GM21390 (cell line): ENCODE measurements around the gene AZU1.
"Not testable (repeated sequence)": the region's sequence is repeated elsewhere in the genome, so short reads cannot be mapped to it uniquely, and the experiment has no call there.

Experiments used
- ATAC-seq: cut with Tn5 transposase; IDR thresholded peaks from one replicate; pipeline ENCODE4 v1.9.1; 2021; ENCODE audit not compliant: unreplicated experiment

The AZU1 gene

DNA sequence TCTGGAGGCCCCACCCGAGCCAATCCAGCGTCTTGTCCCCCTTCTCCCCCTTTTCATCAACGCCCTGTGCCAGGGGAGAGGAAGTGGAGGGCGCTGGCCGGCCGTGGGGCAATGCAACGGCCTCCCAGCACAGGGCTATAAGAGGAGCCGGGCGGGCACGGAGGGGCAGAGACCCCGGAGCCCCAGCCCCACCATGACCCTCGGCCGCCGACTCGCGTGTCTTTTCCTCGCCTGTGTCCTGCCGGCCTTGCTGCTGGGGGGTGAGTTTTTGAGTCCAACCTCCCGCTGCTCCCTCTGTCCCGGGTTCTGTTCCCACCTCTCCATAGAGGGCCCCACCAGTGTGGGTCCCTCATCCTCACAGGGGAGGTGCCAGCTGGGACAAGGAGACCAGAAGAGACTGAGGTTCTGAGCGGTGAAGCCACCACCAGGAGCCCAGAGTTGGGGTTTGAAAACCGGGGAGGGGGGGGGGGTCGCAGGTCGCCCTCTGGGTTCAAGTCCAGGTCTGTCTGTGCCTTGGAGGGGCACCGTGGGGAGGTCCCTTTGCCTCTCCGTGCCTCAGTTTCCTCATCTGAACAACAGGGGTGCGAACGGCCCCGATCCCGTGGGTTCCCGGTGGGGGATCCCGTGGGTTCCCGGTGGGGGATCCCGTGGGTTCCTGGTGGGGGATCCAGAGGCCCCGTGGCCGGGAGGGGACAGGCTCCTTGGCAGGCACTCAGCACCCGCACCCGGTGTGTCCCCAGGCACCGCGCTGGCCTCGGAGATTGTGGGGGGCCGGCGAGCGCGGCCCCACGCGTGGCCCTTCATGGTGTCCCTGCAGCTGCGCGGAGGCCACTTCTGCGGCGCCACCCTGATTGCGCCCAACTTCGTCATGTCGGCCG, 24.7 kb downstream of the AZU1 start, which contains the start of gene ELANE:
ELANE (plus strand) TSS at position 168 of the 878 bp plus-strand sequence; CDS start at position 194, 26 bp downstream.
- no peak for ATAC-seq

DNA sequence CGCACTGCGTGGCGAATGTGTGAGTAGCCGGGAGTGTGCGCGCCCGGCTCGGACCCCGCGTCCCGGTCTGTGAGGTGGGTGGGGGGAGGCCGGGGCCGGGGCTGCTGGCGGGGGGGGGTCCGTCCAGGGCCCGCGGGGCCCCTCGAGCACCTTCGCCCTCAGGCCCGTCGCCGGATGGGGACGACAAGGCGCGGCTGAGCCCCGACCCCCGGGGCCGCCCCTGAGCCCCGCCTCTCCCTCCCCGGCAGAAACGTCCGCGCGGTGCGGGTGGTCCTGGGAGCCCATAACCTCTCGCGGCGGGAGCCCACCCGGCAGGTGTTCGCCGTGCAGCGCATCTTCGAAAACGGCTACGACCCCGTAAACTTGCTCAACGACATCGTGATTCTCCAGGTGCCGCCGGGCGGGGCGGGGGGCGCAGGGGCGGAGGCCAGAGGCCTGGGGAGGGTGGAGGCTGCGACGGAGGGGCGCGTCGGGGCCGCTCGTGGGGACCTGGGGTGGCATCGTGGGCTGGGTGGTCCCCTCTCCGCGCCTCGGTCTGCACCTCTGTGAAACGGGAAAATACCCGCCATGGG, 25.5 kb downstream of the AZU1 start:
- ATAC-seq = no peak

DNA sequence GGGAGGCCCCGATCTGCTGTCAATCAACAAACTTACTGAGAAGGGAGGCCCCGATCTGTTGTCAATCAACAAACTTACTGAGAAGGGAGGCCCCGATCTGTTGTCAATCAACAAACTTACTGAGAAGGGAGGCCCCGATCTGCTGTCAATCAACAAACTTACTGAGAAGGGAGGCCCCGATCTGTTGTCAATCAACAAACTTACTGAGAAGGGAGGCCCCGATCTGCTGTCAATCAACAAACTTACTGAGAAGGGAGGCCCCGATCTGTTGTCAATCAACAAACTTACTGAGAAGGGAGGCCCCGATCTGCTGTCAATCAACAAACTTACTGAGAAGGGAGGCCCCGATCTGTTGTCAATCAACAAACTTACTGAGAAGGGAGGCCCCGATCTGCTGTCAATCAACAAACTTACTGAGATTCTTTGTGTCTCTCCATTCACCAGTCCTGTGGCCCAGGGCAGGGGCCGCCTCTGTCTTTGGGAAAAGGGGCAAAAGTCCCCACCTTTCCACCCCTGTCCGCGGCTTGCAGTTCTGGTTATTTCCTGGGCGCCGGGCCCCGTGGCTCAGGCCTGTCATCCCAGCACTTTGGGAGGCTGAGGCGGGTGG, 26.1 kb downstream of the AZU1 start:
- not testable (repeated sequence) for ATAC-seq

DNA sequence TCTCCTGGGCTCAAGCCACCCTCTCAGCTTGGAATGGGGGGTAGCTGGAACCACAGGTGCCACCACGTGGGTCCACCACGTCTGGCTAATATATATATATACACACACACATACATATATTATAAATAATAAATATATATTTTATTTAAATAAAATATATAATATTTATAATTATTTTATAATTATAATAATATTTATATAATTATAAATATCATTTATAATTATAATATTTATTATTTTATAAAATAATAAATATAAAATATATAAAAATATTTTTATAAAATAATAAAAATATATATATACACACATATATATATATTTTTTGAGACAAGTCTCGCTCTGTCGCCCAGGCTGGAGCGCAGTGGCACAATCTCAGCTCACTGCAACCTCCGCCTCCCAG, 26.9 kb downstream of the AZU1 start:
- no peak for ATAC-seq

DNA sequence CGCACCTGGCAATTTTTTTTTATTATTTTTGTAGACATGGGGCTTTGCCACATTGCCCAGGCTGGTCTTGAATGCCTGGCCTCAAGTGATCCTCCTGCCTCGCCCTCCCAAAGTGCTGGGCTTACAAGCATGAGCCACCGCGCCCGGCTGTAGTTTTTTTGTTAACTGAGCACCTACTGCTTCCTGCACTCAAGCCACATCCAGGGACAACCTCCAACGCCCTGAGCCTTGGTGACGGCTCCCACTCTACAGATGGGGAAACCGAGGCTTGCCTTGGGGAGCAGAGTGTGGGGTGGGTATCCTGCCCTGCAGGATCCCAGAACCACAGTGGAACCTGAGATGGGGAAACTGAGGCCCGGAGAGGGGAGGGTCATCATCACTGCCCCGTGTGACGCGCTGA, 27.5 kb downstream of the AZU1 start:
- ATAC-seq = no peak

GRCh38 chr19:855566-856120, 28.0 kb downstream of the AZU1 start:
- no peak for ATAC-seq

DNA sequence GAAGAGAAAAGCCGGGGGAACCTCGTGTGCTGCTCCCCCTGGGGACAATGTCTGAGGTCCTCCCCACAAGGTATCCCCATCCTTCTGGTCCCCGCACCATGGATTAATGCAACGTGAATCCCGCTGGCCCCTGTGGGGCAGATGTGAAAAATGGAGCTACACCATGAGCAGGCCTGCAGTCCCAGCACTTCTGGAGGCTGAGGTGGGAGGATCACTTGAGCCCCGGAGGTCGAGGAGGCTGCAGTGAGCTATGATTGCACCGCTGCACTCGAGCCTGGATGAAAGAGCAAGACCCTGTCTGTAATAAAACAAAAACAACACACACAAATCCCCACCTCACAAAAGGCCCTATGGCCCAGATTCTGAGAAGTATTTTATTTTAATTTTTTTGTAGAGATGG, 30.6 kb downstream of the AZU1 start:
- ATAC-seq = no peak

- no peak for ATAC-seq
These were observed 31.5 kb downstream of the AZU1 start, which contains the start of gene CFD for GRCh38 chr19:858868-859843. TSS of gene CFD (plus strand) at chr19:859664. CDS start at chr19:859690, 26 bp downstream.

GRCh38 chr19:861141-861755, 33.6 kb downstream of the AZU1 start:
- no peak for ATAC-seq

DNA sequence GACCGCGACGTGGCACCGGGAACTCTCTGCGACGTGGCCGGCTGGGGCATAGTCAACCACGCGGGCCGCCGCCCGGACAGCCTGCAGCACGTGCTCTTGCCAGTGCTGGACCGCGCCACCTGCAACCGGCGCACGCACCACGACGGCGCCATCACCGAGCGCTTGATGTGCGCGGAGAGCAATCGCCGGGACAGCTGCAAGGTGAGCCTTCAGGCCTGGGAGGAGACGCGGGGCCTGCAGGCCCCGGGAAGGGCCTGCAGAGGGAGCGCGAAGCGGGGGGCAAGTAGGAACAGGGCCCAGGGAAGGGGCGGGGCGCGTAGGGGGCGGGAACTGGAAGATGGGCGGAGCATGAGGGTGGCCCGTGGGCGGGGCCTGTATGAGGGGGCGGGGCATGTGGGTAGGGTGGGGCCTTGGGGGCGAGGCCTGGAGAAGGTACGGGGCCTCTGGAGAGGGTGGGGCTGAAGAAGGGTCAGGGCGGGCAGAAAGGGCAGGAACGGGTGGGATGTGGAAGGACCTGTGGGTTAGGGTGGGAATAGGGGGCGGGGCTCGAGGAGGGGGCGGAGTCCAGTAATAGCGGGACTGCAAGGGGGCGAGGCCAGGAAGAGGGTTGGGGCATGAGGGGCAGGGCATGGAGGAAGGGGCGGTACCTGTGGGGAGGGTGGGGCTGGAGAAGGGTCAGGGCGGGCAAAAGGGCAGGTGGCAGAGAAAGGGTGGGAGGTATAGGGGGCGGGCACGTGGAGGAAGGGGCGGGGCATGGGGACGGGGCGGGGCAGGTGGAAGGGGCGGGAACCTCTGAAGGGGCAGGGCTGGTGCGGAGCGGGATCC, 34.3 kb downstream of the AZU1 start:
- ATAC-seq = no peak

DNA sequence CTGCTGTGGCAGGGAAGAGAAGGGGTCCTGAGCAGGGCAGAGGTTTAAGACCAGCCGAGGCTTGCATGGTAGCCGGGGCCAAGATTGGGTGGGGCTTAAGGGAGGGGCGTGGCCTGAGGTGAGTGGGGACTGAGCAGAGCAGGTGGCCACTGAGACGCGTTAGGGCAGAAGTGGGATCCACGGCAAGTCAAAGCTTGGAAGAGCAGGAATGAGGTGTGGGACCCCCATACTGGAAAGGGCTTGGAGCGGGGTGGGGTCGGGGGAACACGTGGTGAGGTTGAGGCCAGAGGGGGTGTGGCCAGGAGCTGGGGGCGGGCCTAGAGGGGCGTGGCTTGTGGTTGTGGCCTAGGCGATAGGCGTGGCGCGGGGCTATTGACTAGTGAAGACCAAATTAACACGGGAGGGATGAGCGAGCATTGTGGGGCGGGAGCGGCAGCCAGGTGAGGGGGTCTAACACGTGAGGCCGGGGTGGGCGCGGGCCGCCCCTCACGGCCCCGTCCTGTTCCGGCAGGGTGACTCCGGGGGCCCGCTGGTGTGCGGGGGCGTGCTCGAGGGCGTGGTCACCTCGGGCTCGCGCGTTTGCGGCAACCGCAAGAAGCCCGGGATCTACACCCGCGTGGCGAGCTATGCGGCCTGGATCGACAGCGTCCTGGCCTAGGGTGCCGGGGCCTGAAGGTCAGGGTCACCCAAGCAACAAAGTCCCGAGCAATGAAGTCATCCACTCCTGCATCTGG, 35.1 kb downstream of the AZU1 start:
- no peak for ATAC-seq

DNA sequence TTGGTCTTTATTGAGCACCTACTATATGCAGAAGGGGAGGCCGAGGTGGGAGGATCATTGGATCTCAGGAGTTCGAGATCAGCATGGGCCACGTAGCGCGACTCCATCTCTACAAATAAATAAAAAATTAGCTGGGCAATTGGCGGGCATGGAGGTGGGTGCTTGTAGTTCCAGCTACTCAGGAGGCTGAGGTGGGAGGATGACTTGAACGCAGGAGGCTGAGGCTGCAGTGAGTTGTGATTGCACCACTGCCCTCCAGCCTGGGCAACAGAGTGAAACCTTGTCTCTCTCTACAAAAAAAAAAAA, 35.6 kb downstream of the AZU1 start:
- no peak for ATAC-seq

DNA sequence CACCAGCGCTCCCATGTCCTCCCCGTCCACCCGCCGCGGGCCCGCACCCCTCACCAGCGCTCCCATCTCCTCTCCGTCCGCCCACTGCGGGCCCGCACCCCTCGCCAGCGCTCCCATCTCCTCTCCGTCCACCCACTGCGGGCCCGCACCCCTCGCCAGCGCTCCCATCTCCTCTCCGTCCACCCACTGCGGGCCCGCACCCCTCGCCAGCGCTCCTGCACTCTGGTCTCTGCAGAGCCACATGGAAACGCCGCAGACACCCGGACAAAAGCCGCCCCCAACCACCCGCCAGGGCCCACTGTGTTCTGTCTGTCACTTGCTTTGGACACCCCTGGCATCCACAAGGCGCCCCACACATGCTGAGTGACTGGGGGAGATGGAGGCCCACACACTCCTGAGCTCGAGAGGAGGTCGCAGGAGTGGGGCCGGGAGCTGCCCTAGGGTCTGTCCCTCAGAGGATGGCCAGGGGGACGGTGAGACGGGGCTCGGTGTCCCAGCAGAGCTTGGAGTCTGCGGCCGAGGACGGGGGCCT, 39.2 kb downstream of the AZU1 start:
- no peak for ATAC-seq

DNA sequence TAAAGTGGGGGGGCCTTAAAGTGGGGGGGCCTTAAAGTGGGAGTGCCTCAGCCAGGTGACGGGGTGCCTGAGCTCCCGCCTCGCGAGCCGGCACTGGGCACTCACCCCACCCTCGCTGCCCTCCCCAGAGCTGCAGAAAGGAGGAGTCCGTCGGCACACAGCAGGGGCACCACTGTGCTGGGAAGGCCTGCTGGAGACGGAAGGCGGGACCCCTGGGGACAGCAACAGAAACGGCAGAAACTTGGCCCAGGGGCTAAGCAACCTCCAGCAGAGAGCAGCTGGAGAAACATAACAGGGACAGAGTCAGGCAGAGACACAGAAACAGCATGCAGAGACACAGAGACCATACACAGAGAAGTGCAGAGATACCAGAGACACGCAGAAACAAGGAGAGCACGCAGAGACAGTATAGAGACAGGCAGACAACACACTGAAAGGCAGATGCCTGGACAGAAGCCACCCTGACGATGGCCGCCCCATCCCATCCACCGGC, 39.7 kb downstream of the AZU1 start:
- no peak for ATAC-seq

DNA sequence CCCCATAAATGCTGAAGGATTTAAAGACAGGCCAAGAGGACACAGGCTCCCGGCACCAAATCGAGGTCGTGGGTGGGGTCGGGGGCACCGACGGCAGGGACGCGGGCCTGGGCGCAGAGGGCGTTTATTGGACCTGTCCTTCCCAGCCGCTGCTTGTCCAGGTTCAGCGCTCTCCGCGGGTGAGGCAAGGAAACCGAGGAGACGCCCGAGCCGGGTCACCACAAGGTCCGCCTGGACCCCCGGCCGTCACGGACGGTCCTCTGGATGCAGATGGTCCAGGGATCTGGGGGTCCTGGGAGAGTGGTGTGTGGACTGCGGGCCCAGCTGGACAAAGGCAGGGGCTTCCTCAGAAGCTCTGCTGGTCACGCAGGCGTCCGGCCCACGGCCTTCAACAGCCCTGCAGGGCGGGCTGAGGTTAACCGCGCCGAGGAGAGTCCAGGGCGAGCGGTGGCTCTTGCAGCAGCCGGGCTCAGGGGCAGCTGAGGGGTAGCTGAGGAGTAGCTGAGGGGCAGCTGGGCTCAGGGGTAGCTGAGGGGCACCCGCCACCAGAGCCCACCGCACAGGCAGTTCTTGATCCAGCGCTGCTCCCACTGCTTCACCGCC, 40.3 kb downstream of the AZU1 start:
- ATAC-seq = no peak

- no peak for ATAC-seq
These were observed 41.0 kb downstream of the AZU1 start for GRCh38 chr19:868458-869244.
